Heart right ventricle (tissue), 16 donors: ENCODE measurements around the gene ATP6AP1. TPM values are rescaled to one million over a fixed set of nuclear protein-coding genes. Genes with fewer than 3 reads are reported as not detected.

Experiments
- ATAC-seq, 8 donors: fragments of 200-7000 bp; cut with Tn5 transposase; one replicate each; pipeline ENCODE4 v1.9.1; 2020; ENCODE audit warnings: mild to moderate bottlenecking in 8 of 8, moderate library complexity in 8 of 8, moderate number of reproducible peaks in 1 of 8
- DNase-seq, 2 donors: peaks; one replicate each; pipeline ENCODE4 v3.0.0-alpha.2; 2020
- H3K27ac ChIP-seq, 10 donors: fragments of 200-600 bp; sonication (generic) in 2 of 10; one replicate each; pipeline versions ENCODE4 v1.5.0 to v1.8.0; 2020 to 2022; ENCODE audit warnings: mild to moderate bottlenecking in 3 of 10
- H3K27me3 ChIP-seq, 7 donors: fragments of 200-600 bp; one replicate each; pipeline ENCODE4 v1.8.0; 2021 to 2022; ENCODE audit warnings: mild to moderate bottlenecking in 2 of 7
- H3K36me3 ChIP-seq, 9 donors: fragments of 200-600 bp; sonication (generic) in 1 of 9; one replicate each; pipeline versions ENCODE4 v1.5.0 to v1.8.0; 2020 to 2022; ENCODE audit warnings: mild to moderate bottlenecking in 2 of 9
- H3K4me1 ChIP-seq, 9 donors: fragments of 200-600 bp; sonication (generic) in 1 of 9; one replicate each; pipeline versions ENCODE4 v1.5.0 to v1.8.0; 2020 to 2022; ENCODE audit warnings: mild to moderate bottlenecking in 4 of 9
- H3K4me3 ChIP-seq, 10 donors: fragments of 200-600 bp; sonication (generic) in 2 of 10; one replicate each; pipeline versions ENCODE4 v1.5.0 to v1.8.0; 2020 to 2022; ENCODE audit warnings: mild to moderate bottlenecking in 7 of 10, moderate library complexity in 2 of 10
- H3K9me3 ChIP-seq, 11 donors: fragments of 200-600 bp in 10 of 11; sonication (generic) in 2 of 11; one replicate each; pipeline versions ENCODE4 v1.5.0 to v1.8.0; 2013 to 2022; ENCODE audit warnings: mild to moderate bottlenecking in 2 of 11, control low read depth in 1 of 11, moderate library complexity in 1 of 11
- CTCF ChIP-seq, 9 donors: fragments of 200-600 bp; sonication (generic) in 2 of 9; IDR thresholded peaks; one replicate each; pipeline versions ENCODE4 v1.5.0 to v1.8.0; 2021 to 2022; ENCODE audit warnings: antibody characterized with exemption in 9 of 9, mild to moderate bottlenecking in 5 of 9, moderate library complexity in 1 of 9
- WGBS, 2 donors: extraction: QIAGEN DNeasy Blood & Tissue Kit; methylation state at CpG; one replicate each; pipeline ENCODE4 v1.1.7; 2013; ENCODE audit warnings: inconsistent platforms in 1 of 2; 5-methylcytosine and 5-hydroxymethylcytosine counted together
- intact Hi-C, 10 donors: fragments of 100-400 bp; cut with DNase I; formaldehyde crosslinking; loops; one replicate each; pipeline versions ENCODE4 v1.11.1 to v1.14.2; 2022
- microRNA-seq, 2 donors: library from miRNA; unstranded; fragments of <30 nt; microRNA quantifications; one replicate each; pipeline ENCODE4 v1.2.0, GENCODE V29; 2021
- polyA plus RNA-seq, 2 donors: library from polyadenylated mRNA; stranded (reverse); fragments of 200-250 nt; gene quantifications; one replicate each; pipeline ENCODE4 v1.2.3, GENCODE V29; 2013
- total RNA-seq, 10 donors: library from RNA; stranded (reverse); fragmentation: NEBNext Ultra II Directional in 3 of 10; extraction: Animal tissue kit (Norgen Biotek cat#: 25700) in 3 of 10; gene quantifications; one replicate each; pipeline versions ENCODE4 v1.2.1 to v1.2.4, GENCODE V29; 2021 to 2023
- donor health status: Arrhythmogenic right ventricular cardiomyopathy.
- donor health status: ischemic (EF 13 %, LVEDD 7.1; RV severe dilation, severe dysfunction).
- donor health status: healthy with polysubstance abuse.
- donor health status: DM: no; HTN: yes; CAD: no.
- donor health status: DM: no; HTN: no; CAD: no.
- donor health status: ischemic (EF 25% LVEDD 6.9; RV normal size, moderate dysfunction).
- donor health status: ischemic (EF 25% LVEDD 5.7; RV mildly dilated, moderate dysfunction).
- donor health status: healthy.
- donor health status: DM: yes; HTN: yes; CAD: no.
- donor health status: Ischemic cardiomyopathy.
- donor health status: ischemic (EF 35%, LVEDD 5.7; RV mildly dilated, moderate dysfunction).
- donor health status: nonischemic (EF 11% LVEDD 7.7; RV severe dilation, severe dysfunction).
- donor health status: DM: yes; HTN: yes; CAD: no.
- donor health status: PGD.
- donor health status: ischemic (EF 29% LVEDD 5.4; RV normal size, mild dysfunction).
- donor health status: nonischemic (EF 23%, LVEDD 6.1; RV moderate dilation, normal function).

ATP6AP1 gene
- total and polyA plus RNA-seq, 12 donors, result 26.0 to 113 (median 90.6) TPM

- ATAC-seq, result peak in 3 of 8 donors; percentile 11 to 39 (median 27)
- no peak for TF ChIP-seq CTCF (IDR thresholded peaks at IDR 0.05)
- Histone ChIP-seq H3K9me3 (no peaks in the 10 kb centered on the region), H3K4me3 (no peak overlapping the region), H3K27ac (peak overlapping the region in 7 of 10 donors; percentile 5 to 93 (median 29)), H3K4me1 (peaks cover 0 to 38% (median 24%) of the 10 kb centered on the region in 9 donors), H3K27me3 (no peaks in the 10 kb centered on the region), H3K36me3 (peaks cover 0 to 25% (median 0%) of the 10 kb centered on the region in 9 donors)
- intact Hi-C loops, result no loop called here
- no peak for DNase-seq
- 59 to 66% methylated on average over 14 to 16 of the region's 16 CpGs for WGBS, 2 donors
These were observed 56.0 kb downstream of the ATP6AP1 start for GRCh38 chrX:154484255-154485149.

- ATAC-seq, result no peak
- H3K4me3 ChIP-seq, result peak overlapping the region; percentile 53 to 85 (median 67)
These were observed 56.9 kb downstream of the ATP6AP1 start for GRCh38 chrX:154485150-154486051.

GRCh38 chrX:154486052-154486395 is 57.5 kb downstream of the ATP6AP1 start:
- WGBS, 2 donors, result 0 to 1% methylated on average over 21 to 35 of the region's 35 CpGs
- peaks cover 0 to 5% (median 0%) of the 10 kb centered on the region in 11 donors for H3K9me3 ChIP-seq
- peak in 1 of 8 donors; percentile 4 for ATAC-seq

More at GRCh38 chrX:154485150-154486051, 56.9 kb downstream of the ATP6AP1 start:
- peaks cover 0 to under 1% (median 0%) of the 10 kb centered on the region in 11 donors for H3K9me3 ChIP-seq
- peaks cover 0 to 39% (median 27%) of the 10 kb centered on the region in 9 donors for H3K4me1 ChIP-seq
- no peak for TF ChIP-seq CTCF (IDR thresholded peaks at IDR 0.05)
- intact Hi-C loops, result no loop called here
- DNase-seq, result no peak
- H3K27me3 ChIP-seq, result no peaks in the 10 kb centered on the region
- peaks cover 0 to 25% (median 0%) of the 10 kb centered on the region in 9 donors for H3K36me3 ChIP-seq
- H3K27ac ChIP-seq, result peak overlapping the region; percentile 81 to 95 (median 89)
- 34 to 35% methylated on average over 31 to 35 of the region's 35 CpGs for WGBS, 2 donors

More at GRCh38 chrX:154486052-154486395, 57.5 kb downstream of the ATP6AP1 start:
- Histone ChIP-seq H3K27ac (peak overlapping the region; percentile 81 to 95 (median 89)), H3K4me3 (peak overlapping the region; percentile 53 to 85 (median 67)), H3K36me3 (peaks cover 0 to 25% (median 0%) of the 10 kb centered on the region in 9 donors), H3K4me1 (peaks cover 0 to 39% (median 27%) of the 10 kb centered on the region in 9 donors), H3K27me3 (no peaks in the 10 kb centered on the region)
- no peak for TF ChIP-seq CTCF (IDR thresholded peaks at IDR 0.05)
- intact Hi-C loops, result no loop called here
- peak; percentile 31 to 44 for DNase-seq

Small RNA genes lying within 50 kb of the gene (microRNA-seq; reads per million reads assigned to microRNA genes)
- 0 reads per million in 2 donors for gene MIR6858

Other genes starting within 250 kb of the ATP6AP1 start
- gene OPN1MW, start 246.1 kb upstream of the ATP6AP1 start, total RNA-seq, result not detected
- not detected for gene OPN1MW, start 246.1 kb upstream of the ATP6AP1 start, polyA plus RNA-seq
- not detected for gene OPN1MW2, start 208.9 kb upstream of the ATP6AP1 start, total RNA-seq
- gene OPN1MW2, start 208.9 kb upstream of the ATP6AP1 start, polyA plus RNA-seq, result not detected
- not detected for gene OPN1MW3, start 171.1 kb upstream of the ATP6AP1 start, total RNA-seq
- not detected for gene OPN1MW3, start 171.1 kb upstream of the ATP6AP1 start, polyA plus RNA-seq
- not detected for gene TEX28, start 133.6 kb upstream of the ATP6AP1 start, total RNA-seq
- not detected for gene TEX28, start 133.6 kb upstream of the ATP6AP1 start, polyA plus RNA-seq
- gene TKTL1, start 132.9 kb upstream of the ATP6AP1 start, total RNA-seq, result 10 to 100 TPM in 5 of 10 donors, 1 to 10 TPM in 5; 3.7 to 14.1 (median 9.2) TPM
- 1 to 10 TPM; 2.6 to 5.7 TPM for gene TKTL1, start 132.9 kb upstream of the ATP6AP1 start, polyA plus RNA-seq
- 100 to 1,000 TPM; 139 to 288 (median 181) TPM for gene FLNA, start 54.0 kb upstream of the ATP6AP1 start, total RNA-seq
- gene FLNA, start 54.0 kb upstream of the ATP6AP1 start, polyA plus RNA-seq, result 100 to 1,000 TPM; 368 to 442 TPM
- gene EMD, start 49.4 kb upstream of the ATP6AP1 start, total RNA-seq, result 10 to 100 TPM; 47.8 to 74.1 (median 59.6) TPM
- 100 to 1,000 TPM in 1 of 2 donors, 10 to 100 TPM in 1; 54.8 to 170 TPM for gene EMD, start 49.4 kb upstream of the ATP6AP1 start, polyA plus RNA-seq
- gene RPL10, start 30.3 kb upstream of the ATP6AP1 start, total RNA-seq, result 1,000 to 10,000 TPM; 1,543 to 2,503 (median 1,867) TPM
- 1,000 to 10,000 TPM; 2,102 to 7,085 TPM for gene RPL10, start 30.3 kb upstream of the ATP6AP1 start, polyA plus RNA-seq
- 10 to 100 TPM; 35.2 to 57.1 (median 46.9) TPM for gene DNASE1L1, start 19.4 kb upstream of the ATP6AP1 start, total RNA-seq
- gene DNASE1L1, start 19.4 kb upstream of the ATP6AP1 start, polyA plus RNA-seq, result 10 to 100 TPM; 27.2 to 55.0 TPM
- 10 to 100 TPM; 28.4 to 42.6 (median 33.7) TPM for gene TAFAZZIN, start 17.1 kb upstream of the ATP6AP1 start, total RNA-seq
- 100 to 1,000 TPM in 1 of 2 donors, 10 to 100 TPM in 1; 38.2 to 112 TPM for gene TAFAZZIN, start 17.1 kb upstream of the ATP6AP1 start, polyA plus RNA-seq
- 100 to 1,000 TPM in 1 of 10 donors, 10 to 100 TPM in 9; 67.5 to 101 (median 77.5) TPM for gene GDI1, start 8.5 kb downstream of the ATP6AP1 start, total RNA-seq
- gene GDI1, start 8.5 kb downstream of the ATP6AP1 start, polyA plus RNA-seq, result 100 to 1,000 TPM; 111 to 117 TPM
- gene FAM50A, start 15.5 kb downstream of the ATP6AP1 start, total RNA-seq, result 10 to 100 TPM; 25.5 to 59.9 (median 34.7) TPM
- 100 to 1,000 TPM; 134 to 167 TPM for gene FAM50A, start 15.5 kb downstream of the ATP6AP1 start, polyA plus RNA-seq
- 10 to 100 TPM; 11.6 to 35.3 (median 16.7) TPM for gene PLXNA3, start 29.6 kb downstream of the ATP6AP1 start, total RNA-seq
- gene PLXNA3, start 29.6 kb downstream of the ATP6AP1 start, polyA plus RNA-seq, result 10 to 100 TPM in 1 of 2 donors, 1 to 10 TPM in 1; 9.7 to 18.9 TPM
- gene LAGE3, start 50.6 kb downstream of the ATP6AP1 start, total RNA-seq, result 10 to 100 TPM; 13.7 to 21.3 (median 17.7) TPM
- gene LAGE3, start 50.6 kb downstream of the ATP6AP1 start, polyA plus RNA-seq, result 10 to 100 TPM in 1 of 2 donors, 1 to 10 TPM in 1; 7.5 to 38.2 TPM
- 10 to 100 TPM; 45.8 to 69.4 (median 50.4) TPM for gene UBL4A, start 57.9 kb downstream of the ATP6AP1 start, total RNA-seq
- gene UBL4A, start 57.9 kb downstream of the ATP6AP1 start, polyA plus RNA-seq, result 10 to 100 TPM; 33.1 to 48.3 TPM
- gene SLC10A3, start 62.0 kb downstream of the ATP6AP1 start, total RNA-seq, result 10 to 100 TPM in 7 of 10 donors, 1 to 10 TPM in 3; 8.7 to 19.8 (median 11.7) TPM
- gene SLC10A3, start 62.0 kb downstream of the ATP6AP1 start, polyA plus RNA-seq, result 10 to 100 TPM; 11.9 to 38.1 TPM
- 10 to 100 TPM; 36.5 to 73.9 (median 48.4) TPM for gene FAM3A, start 87.6 kb downstream of the ATP6AP1 start, total RNA-seq
- 10 to 100 TPM; 69.1 to 76.6 TPM for gene FAM3A, start 87.6 kb downstream of the ATP6AP1 start, polyA plus RNA-seq
- gene G6PD, start 118.2 kb downstream of the ATP6AP1 start, total RNA-seq, result 10 to 100 TPM in 4 of 10 donors, 1 to 10 TPM in 6; 5.0 to 20.9 (median 8.5) TPM
- 10 to 100 TPM; 10.3 to 19.2 TPM for gene G6PD, start 118.2 kb downstream of the ATP6AP1 start, polyA plus RNA-seq
- 10 to 100 TPM; 11.6 to 21.7 (median 15.1) TPM for gene IKBKG, start 118.9 kb downstream of the ATP6AP1 start, total RNA-seq
- gene IKBKG, start 118.9 kb downstream of the ATP6AP1 start, polyA plus RNA-seq, result 10 to 100 TPM; 14.6 to 27.0 TPM
- gene CTAG1A, start 156.5 kb downstream of the ATP6AP1 start, total RNA-seq, result not detected
- gene CTAG1A, start 156.5 kb downstream of the ATP6AP1 start, polyA plus RNA-seq, result not detected
- not detected for gene CTAG1B, start 190.6 kb downstream of the ATP6AP1 start, total RNA-seq
- not detected for gene CTAG1B, start 190.6 kb downstream of the ATP6AP1 start, polyA plus RNA-seq
- not detected for gene CTAG2, start 224.9 kb downstream of the ATP6AP1 start, total RNA-seq
- not detected for gene CTAG2, start 224.9 kb downstream of the ATP6AP1 start, polyA plus RNA-seq